ENCODE data around the gene TTN.

DNA sequence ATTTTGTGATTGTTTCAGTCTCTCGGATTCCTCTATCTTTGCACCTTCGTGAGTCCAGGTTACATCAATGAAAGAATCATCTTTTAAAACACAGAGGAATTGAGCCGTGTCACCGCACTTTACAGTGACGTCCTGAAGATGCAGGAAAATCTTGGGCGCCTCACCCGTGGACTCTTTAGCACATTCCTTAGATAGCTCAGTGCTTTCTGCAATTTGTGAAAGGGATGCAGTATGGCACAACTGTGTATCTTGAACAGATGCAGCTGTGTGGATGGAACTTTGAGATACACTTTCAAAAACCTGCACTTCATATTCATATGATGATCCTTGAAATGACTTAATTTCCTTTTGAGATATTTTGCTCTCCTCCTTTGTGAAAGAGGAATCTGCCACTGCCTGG lies 50.9 kb downstream of the TTN start:
- TF ChIP-seq, protein P1, sequence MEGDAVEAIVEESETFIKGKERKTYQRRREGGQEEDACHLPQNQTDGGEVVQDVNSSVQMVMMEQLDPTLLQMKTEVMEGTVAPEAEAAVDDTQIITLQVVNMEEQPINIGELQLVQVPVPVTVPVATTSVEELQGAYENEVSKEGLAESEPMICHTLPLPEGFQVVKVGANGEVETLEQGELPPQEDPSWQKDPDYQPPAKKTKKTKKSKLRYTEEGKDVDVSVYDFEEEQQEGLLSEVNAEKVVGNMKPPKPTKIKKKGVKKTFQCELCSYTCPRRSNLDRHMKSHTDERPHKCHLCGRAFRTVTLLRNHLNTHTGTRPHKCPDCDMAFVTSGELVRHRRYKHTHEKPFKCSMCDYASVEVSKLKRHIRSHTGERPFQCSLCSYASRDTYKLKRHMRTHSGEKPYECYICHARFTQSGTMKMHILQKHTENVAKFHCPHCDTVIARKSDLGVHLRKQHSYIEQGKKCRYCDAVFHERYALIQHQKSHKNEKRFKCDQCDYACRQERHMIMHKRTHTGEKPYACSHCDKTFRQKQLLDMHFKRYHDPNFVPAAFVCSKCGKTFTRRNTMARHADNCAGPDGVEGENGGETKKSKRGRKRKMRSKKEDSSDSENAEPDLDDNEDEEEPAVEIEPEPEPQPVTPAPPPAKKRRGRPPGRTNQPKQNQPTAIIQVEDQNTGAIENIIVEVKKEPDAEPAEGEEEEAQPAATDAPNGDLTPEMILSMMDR (IDR thresholded peaks at IDR 0.05) = no peak
- no peak for TF ChIP-seq POLR2A (IDR thresholded peaks at IDR 0.05)

Data from upper lobe of left lung (tissue), 4 donors.